GM23338 (cell line): ENCODE data around the gene CLCN2. TPM values are rescaled to one million over a fixed set of nuclear protein-coding genes. Genes with fewer than 3 reads are reported as not detected.

Experiments used
- ATAC-seq: fragments of 200-7000 bp; cut with Tn5 transposase; 3 replicates; pipeline ENCODE4 v1.9.1; 2020
- DNase-seq: peaks from one replicate; pipeline ENCODE4 v3.0.0-alpha.2; 2015; ENCODE audit warnings: low spot score
- H2AFZ ChIP-seq: fragments of 200-600 bp; sonication (generic); 2 replicates; pipeline ENCODE4 v1.8.0; 2016; ENCODE audit warnings: antibody characterized with exemption, mild to moderate bottlenecking, moderate library complexity
- H3F3A ChIP-seq: fragments of 200-600 bp; sonication (generic); replicated peaks from 2 replicates; pipeline ENCODE4 v1.8.0; 2017; ENCODE audit warnings: antibody characterized with exemption, mixed run types, low read depth
- H3K27ac ChIP-seq: fragments of 200-600 bp; sonication (generic); 2 replicates; pipeline ENCODE4 v1.6.1; 2016; ENCODE audit warnings: low read depth
- H3K27me3 ChIP-seq: fragments of 200-600 bp; sonication (generic); 2 replicates; pipeline ENCODE4 v1.8.0; 2016; ENCODE audit warnings: mild to moderate bottlenecking, mixed run types, moderate library complexity; ENCODE audit not compliant: insufficient read depth
- H3K36me3 ChIP-seq: fragments of 200-600 bp; sonication (generic); 2 replicates; pipeline ENCODE4 v1.8.0; 2016; ENCODE audit warnings: mild to moderate bottlenecking; ENCODE audit not compliant: insufficient read depth
- H3K4me1 ChIP-seq: fragments of 200-600 bp; sonication (generic); 2 replicates; pipeline ENCODE4 v1.8.0; 2016; ENCODE audit warnings: mild to moderate bottlenecking, moderate library complexity; ENCODE audit not compliant: insufficient read depth
- H3K4me2 ChIP-seq: fragments of 200-600 bp; sonication (generic); 2 replicates; pipeline ENCODE4 v1.7.1; 2017; ENCODE audit warnings: mixed run types
- H3K4me3 ChIP-seq: fragments of 200-600 bp; sonication (generic); 2 replicates; pipeline ENCODE4 v1.6.1; 2016; ENCODE audit warnings: mixed run types
- H3K79me2 ChIP-seq: fragments of 200-600 bp; sonication (generic); replicated peaks from 2 replicates; pipeline ENCODE4 v1.8.0; 2017; ENCODE audit warnings: mild to moderate bottlenecking; ENCODE audit not compliant: insufficient read depth
- H3K9me2 ChIP-seq: fragments of 200-600 bp; sonication (generic); 2 replicates; pipeline ENCODE4 v1.8.0; 2017; ENCODE audit not compliant: insufficient read depth
- H4K20me1 ChIP-seq: fragments of 200-600 bp; sonication (generic); replicated peaks from 2 replicates; pipeline ENCODE4 v1.8.0; 2017; ENCODE audit warnings: mild to moderate bottlenecking; ENCODE audit not compliant: insufficient read depth
- H3K27ac Mint-ChIP-seq: 2 replicates; pipeline ENCODE4 v1.8.0; 2020; ENCODE audit warnings: inconsistent platforms, mild to moderate bottlenecking, moderate library complexity, mixed read lengths
- H3K27me3 Mint-ChIP-seq: 3 replicates; pipeline ENCODE4 v1.8.0; 2022; ENCODE audit warnings: low read depth, mild to moderate bottlenecking, moderate library complexity, mixed read lengths, inconsistent platforms; ENCODE audit not compliant: insufficient read depth, poor library complexity
- H3K36me3 Mint-ChIP-seq: 3 replicates; pipeline ENCODE4 v1.8.0; 2021; ENCODE audit warnings: low read depth, mild to moderate bottlenecking, inconsistent platforms, moderate library complexity, mixed read lengths
- H3K4me1 Mint-ChIP-seq: 3 replicates; pipeline ENCODE4 v1.8.0; 2020; ENCODE audit warnings: mild to moderate bottlenecking, inconsistent platforms, mixed read lengths
- H3K4me3 Mint-ChIP-seq: 3 replicates; pipeline ENCODE4 v1.8.0; 2021; ENCODE audit warnings: moderate library complexity, mild to moderate bottlenecking, inconsistent platforms, mixed read lengths
- H3K9me3 Mint-ChIP-seq: 3 replicates; pipeline ENCODE4 v1.8.0; 2020; ENCODE audit warnings: moderate library complexity, mild to moderate bottlenecking, inconsistent platforms, mixed read lengths
- EZH2 ChIP-seq: fragments of 200-600 bp; sonication (generic); IDR thresholded peaks from one replicate; pipeline ENCODE4 v1.8.0; 2017; ENCODE audit warnings: antibody characterized with exemption, mild to moderate bottlenecking, low read depth; ENCODE audit not compliant: unreplicated experiment
- EZH2phosphoT487 ChIP-seq: fragments of 200-600 bp; sonication (generic); IDR thresholded peaks from one replicate; pipeline ENCODE4 v1.8.1; 2018; ENCODE audit warnings: antibody characterized with exemption; ENCODE audit not compliant: unreplicated experiment
- STAT1 ChIP-seq: IDR thresholded peaks from one replicate; pipeline ENCODE4 v1.6.1; 2016; ENCODE audit warnings: antibody characterized with exemption; ENCODE audit not compliant: unreplicated experiment
- ZNF331 ChIP-seq: fragments of 250-450 bp; sonication (Bioruptor Pico); IDR thresholded peaks from 2 replicates; pipeline ENCODE4 v1.5.0; 2020; ENCODE audit warnings: low read depth, mild to moderate bottlenecking, moderate library complexity
- polyA plus RNA-seq: library from polyadenylated mRNA; unstranded; fragments of >200 nt; fragmentation: Nextera tagmentation; extraction: Ambion mirVana; gene quantifications from 2 replicates; pipeline ENCODE4 v1.2.1, GENCODE V29; 2016
- total RNA-seq: library from RNA; depleted of rRNA; stranded (reverse); fragments of >200 nt; shearing (Covaris generic); gene quantifications from 2 replicates; pipeline ENCODE4 v1.2.3, GENCODE V29; 2014
- TF ChIP-seq, protein P1 (sequence below): IDR thresholded peaks from one replicate; pipeline ENCODE4 v1.6.1; 2018; ENCODE audit warnings: antibody characterized with exemption; ENCODE audit not compliant: unreplicated experiment
- TF ChIP-seq, protein P2 (sequence below): fragments of 250-450 bp; sonication (Bioruptor Pico); IDR thresholded peaks from 2 replicates; pipeline ENCODE4 v1.5.0; 2020; ENCODE audit warnings: mild to moderate bottlenecking, moderate library complexity
- TF ChIP-seq, protein P3 (sequence below), 2 experiments: fragments of 200-600 bp in 1 of 2; sonication (generic) in 1 of 2; conservative IDR thresholded peaks; 2 replicates each; pipeline versions ENCODE4 v1.5.1 to v1.6.1; 2016 to 2017; ENCODE audit warnings: antibody characterized with exemption in 2 of 2, low read depth in 2 of 2, mild to moderate bottlenecking in 2 of 2, moderate library complexity in 1 of 2

Gene CLCN2
- total and polyA plus RNA-seq, 2 experiments from 2014 or later = 7.0 to 9.2 TPM

DNA sequence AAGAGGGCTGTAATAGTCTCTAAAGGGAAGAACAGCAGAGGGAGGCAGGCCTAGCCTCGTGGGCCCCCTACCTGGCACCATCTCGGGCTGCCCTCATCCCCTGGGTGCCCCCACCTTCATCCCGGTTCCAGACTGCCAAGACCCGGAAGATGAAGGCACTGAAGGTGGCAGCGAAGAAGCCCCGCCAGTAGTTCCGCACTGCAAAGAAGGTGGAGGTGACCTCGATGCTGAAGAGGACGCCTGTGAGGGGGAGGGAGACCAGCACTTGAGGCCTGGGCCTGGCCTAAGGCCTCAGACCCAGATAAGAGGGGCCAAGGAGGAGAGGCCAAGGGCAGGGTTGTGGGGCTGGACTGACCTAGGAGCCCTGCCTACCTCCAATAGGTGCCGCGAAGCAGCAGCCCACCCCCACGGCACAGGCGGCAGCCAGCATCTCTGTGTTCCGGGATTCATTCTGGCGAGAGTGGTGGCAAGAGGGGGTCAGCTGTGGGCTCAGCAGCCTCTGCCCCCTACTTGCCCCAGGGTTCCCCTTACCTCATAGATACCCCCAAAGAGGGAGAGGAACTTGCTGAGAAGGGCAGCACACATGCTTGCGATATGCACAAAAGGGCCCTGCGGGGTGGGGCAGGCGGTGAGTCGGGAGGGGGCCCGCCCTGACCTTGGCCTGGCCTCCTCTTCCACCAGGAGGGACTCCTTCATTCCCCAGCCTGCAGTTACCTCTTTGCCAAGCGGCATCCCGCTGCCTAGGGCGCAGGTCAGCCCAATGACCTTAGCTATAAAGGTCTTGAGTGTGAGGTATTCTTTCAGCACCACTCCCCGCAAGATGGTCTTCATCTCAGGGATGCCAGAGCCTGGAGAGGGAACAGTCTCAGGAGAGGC, 3.9 kb downstream of the CLCN2 start:
- H3F3A ChIP-seq = peaks cover 5% of the 10 kb centered on the region; the same call in 1 of the 2 replicates
- peaks cover 18% of the 10 kb centered on the region for H3K4me1 Mint-ChIP-seq
- peaks cover 14% of the 10 kb centered on the region for H3K27me3 ChIP-seq
- no peaks in the 10 kb centered on the region for H3K9me3 Mint-ChIP-seq
- no peak overlapping the region for H3K27ac Mint-ChIP-seq
- H3K27ac ChIP-seq = no peak overlapping the region
- H2AFZ ChIP-seq = no peak overlapping the region
- H3K36me3 ChIP-seq = 0 out of 2 replicates have a peak, but pooled peaks cover 3% of the 10 kb centered on the region
- no peak overlapping the region for H3K4me3 ChIP-seq
- H3K9me2 ChIP-seq = no peaks in the 10 kb centered on the region
- H3K27me3 Mint-ChIP-seq = peaks cover 17% of the 10 kb centered on the region
- TF ChIP-seq STAT1 = no peak
- no peak for TF ChIP-seq EZH2
- no peak for TF ChIP-seq EZH2phosphoT487
- TF ChIP-seq, protein P1, sequence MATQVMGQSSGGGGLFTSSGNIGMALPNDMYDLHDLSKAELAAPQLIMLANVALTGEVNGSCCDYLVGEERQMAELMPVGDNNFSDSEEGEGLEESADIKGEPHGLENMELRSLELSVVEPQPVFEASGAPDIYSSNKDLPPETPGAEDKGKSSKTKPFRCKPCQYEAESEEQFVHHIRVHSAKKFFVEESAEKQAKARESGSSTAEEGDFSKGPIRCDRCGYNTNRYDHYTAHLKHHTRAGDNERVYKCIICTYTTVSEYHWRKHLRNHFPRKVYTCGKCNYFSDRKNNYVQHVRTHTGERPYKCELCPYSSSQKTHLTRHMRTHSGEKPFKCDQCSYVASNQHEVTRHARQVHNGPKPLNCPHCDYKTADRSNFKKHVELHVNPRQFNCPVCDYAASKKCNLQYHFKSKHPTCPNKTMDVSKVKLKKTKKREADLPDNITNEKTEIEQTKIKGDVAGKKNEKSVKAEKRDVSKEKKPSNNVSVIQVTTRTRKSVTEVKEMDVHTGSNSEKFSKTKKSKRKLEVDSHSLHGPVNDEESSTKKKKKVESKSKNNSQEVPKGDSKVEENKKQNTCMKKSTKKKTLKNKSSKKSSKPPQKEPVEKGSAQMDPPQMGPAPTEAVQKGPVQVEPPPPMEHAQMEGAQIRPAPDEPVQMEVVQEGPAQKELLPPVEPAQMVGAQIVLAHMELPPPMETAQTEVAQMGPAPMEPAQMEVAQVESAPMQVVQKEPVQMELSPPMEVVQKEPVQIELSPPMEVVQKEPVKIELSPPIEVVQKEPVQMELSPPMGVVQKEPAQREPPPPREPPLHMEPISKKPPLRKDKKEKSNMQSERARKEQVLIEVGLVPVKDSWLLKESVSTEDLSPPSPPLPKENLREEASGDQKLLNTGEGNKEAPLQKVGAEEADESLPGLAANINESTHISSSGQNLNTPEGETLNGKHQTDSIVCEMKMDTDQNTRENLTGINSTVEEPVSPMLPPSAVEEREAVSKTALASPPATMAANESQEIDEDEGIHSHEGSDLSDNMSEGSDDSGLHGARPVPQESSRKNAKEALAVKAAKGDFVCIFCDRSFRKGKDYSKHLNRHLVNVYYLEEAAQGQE = no peak
- TF ChIP-seq ZNF331 (CRISPR knock-in tag) = no peak
- TF ChIP-seq, protein P2, sequence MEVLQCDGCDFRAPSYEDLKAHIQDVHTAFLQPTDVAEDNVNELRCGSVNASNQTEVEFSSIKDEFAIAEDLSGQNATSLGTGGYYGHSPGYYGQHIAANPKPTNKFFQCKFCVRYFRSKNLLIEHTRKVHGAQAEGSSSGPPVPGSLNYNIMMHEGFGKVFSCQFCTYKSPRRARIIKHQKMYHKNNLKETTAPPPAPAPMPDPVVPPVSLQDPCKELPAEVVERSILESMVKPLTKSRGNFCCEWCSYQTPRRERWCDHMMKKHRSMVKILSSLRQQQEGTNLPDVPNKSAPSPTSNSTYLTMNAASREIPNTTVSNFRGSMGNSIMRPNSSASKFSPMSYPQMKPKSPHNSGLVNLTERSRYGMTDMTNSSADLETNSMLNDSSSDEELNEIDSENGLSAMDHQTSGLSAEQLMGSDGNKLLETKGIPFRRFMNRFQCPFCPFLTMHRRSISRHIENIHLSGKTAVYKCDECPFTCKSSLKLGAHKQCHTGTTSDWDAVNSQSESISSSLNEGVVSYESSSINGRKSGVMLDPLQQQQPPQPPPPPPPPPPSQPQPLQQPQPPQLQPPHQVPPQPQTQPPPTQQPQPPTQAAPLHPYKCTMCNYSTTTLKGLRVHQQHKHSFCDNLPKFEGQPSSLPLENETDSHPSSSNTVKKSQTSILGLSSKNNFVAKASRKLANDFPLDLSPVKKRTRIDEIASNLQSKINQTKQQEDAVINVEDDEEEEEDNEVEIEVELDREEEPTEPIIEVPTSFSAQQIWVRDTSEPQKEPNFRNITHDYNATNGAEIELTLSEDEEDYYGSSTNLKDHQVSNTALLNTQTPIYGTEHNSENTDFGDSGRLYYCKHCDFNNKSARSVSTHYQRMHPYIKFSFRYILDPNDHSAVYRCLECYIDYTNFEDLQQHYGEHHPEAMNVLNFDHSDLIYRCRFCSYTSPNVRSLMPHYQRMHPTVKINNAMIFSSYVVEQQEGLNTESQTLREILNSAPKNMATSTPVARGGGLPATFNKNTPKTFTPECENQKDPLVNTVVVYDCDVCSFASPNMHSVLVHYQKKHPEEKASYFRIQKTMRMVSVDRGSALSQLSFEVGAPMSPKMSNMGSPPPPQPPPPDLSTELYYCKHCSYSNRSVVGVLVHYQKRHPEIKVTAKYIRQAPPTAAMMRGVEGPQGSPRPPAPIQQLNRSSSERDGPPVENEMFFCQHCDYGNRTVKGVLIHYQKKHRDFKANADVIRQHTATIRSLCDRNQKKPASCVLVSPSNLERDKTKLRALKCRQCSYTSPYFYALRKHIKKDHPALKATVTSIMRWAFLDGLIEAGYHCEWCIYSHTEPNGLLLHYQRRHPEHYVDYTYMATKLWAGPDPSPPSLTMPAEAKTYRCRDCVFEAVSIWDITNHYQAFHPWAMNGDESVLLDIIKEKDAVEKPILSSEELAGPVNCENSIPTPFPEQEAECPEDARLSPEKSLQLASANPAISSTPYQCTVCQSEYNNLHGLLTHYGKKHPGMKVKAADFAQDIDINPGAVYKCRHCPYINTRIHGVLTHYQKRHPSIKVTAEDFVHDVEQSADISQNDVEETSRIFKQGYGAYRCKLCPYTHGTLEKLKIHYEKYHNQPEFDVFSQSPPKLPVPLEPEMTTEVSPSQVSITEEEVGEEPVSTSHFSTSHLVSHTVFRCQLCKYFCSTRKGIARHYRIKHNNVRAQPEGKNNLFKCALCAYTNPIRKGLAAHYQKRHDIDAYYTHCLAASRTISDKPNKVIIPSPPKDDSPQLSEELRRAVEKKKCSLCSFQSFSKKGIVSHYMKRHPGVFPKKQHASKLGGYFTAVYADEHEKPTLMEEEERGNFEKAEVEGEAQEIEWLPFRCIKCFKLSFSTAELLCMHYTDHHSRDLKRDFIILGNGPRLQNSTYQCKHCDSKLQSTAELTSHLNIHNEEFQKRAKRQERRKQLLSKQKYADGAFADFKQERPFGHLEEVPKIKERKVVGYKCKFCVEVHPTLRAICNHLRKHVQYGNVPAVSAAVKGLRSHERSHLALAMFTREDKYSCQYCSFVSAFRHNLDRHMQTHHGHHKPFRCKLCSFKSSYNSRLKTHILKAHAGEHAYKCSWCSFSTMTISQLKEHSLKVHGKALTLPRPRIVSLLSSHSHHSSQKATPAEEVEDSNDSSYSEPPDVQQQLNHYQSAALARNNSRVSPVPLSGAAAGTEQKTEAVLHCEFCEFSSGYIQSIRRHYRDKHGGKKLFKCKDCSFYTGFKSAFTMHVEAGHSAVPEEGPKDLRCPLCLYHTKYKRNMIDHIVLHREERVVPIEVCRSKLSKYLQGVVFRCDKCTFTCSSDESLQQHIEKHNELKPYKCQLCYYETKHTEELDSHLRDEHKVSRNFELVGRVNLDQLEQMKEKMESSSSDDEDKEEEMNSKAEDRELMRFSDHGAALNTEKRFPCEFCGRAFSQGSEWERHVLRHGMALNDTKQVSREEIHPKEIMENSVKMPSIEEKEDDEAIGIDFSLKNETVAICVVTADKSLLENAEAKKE = no peak
- TF ChIP-seq, protein P3, sequence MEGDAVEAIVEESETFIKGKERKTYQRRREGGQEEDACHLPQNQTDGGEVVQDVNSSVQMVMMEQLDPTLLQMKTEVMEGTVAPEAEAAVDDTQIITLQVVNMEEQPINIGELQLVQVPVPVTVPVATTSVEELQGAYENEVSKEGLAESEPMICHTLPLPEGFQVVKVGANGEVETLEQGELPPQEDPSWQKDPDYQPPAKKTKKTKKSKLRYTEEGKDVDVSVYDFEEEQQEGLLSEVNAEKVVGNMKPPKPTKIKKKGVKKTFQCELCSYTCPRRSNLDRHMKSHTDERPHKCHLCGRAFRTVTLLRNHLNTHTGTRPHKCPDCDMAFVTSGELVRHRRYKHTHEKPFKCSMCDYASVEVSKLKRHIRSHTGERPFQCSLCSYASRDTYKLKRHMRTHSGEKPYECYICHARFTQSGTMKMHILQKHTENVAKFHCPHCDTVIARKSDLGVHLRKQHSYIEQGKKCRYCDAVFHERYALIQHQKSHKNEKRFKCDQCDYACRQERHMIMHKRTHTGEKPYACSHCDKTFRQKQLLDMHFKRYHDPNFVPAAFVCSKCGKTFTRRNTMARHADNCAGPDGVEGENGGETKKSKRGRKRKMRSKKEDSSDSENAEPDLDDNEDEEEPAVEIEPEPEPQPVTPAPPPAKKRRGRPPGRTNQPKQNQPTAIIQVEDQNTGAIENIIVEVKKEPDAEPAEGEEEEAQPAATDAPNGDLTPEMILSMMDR (conservative IDR thresholded peaks at IDR 0.05; ENCODE audit: low read depth in 2 of 2) = no peak
- H3K4me3 Mint-ChIP-seq = no peak overlapping the region
- peaks cover 17% of the 10 kb centered on the region for H3K36me3 Mint-ChIP-seq
- H3K4me2 ChIP-seq = no peak overlapping the region
- DNase-seq (no peak), ATAC-seq (no peak)
- peaks cover 11% of the 10 kb centered on the region for H3K4me1 ChIP-seq
- H4K20me1 ChIP-seq = no peaks in the 10 kb centered on the region
- no peaks in the 10 kb centered on the region for H3K79me2 ChIP-seq
